Measurements from ENCODE around the gene SNX5.

SNX5 gene

GRCh38 chr20:18012901-18013300, 44.3 kb upstream of the SNX5 start:
- TF ChIP-seq CTCF (IDR thresholded peaks at IDR 0.05; ENCODE audit: low read depth, low read length) (no peak), EZH2phosphoT487 (IDR thresholded peaks at IDR 0.05; ENCODE audit: low read depth) (no peak)
- Histone ChIP-seq H3K27ac (ENCODE audit: low read length) (no peak overlapping the region), H3K4me1 (ENCODE audit: low read length) (no peaks in the 10 kb centered on the region), H3K79me2 (ENCODE audit: low read length) (no peaks in the 10 kb centered on the region), H3K36me3 (replicated peaks; ENCODE audit: low read depth, low read length) (no peaks in the 10 kb centered on the region), H3K4me2 (ENCODE audit: low read length) (no peak overlapping the region), H3K4me3 (ENCODE audit: low read length) (no peak overlapping the region), H3K9ac (ENCODE audit: low read length) (no peak overlapping the region), H3K27me3 (ENCODE audit: low read depth, low read length) (0 out of 2 replicates have a peak, but pooled peaks cover 3% of the 10 kb centered on the region), H4K20me1 (ENCODE audit: insufficient read depth, low read length) (no peaks in the 10 kb centered on the region), H2AFZ (ENCODE audit: low read depth, low read length) (no peak overlapping the region), H3K9me3 (ENCODE audit: insufficient read depth, low read length) (no peaks in the 10 kb centered on the region)

- no peak overlapping the region for H3K9ac ChIP-seq (ENCODE audit: low read length)
- no peaks in the 10 kb centered on the region for H4K20me1 ChIP-seq (ENCODE audit: insufficient read depth, low read length)
- H3K9me3 ChIP-seq (ENCODE audit: insufficient read depth, low read length): no peaks in the 10 kb centered on the region
- H3K79me2 ChIP-seq (ENCODE audit: low read length): no peaks in the 10 kb centered on the region
- no peaks in the 10 kb centered on the region for H3K4me1 ChIP-seq (ENCODE audit: low read length)
- no peak overlapping the region for H3K4me2 ChIP-seq (ENCODE audit: low read length)
- H2AFZ ChIP-seq (ENCODE audit: low read depth, low read length): no peak overlapping the region
- no peak overlapping the region for H3K4me3 ChIP-seq (ENCODE audit: low read length)
- no peak overlapping the region for H3K27ac ChIP-seq (ENCODE audit: low read length)
- H3K27me3 ChIP-seq (ENCODE audit: low read depth, low read length): no peaks in the 10 kb centered on the region
- TF ChIP-seq CTCF (IDR thresholded peaks at IDR 0.05; ENCODE audit: low read depth, low read length) (no peak), EZH2phosphoT487 (IDR thresholded peaks at IDR 0.05; ENCODE audit: low read depth) (no peak)
- H3K36me3 ChIP-seq (replicated peaks; ENCODE audit: low read depth, low read length): no peaks in the 10 kb centered on the region
Measured at GRCh38 chr20:18011951-18012645, 43.5 kb upstream of the SNX5 start.

- no peak overlapping the region for H3K4me2 ChIP-seq (ENCODE audit: low read length)
- TF ChIP-seq EZH2phosphoT487 (IDR thresholded peaks at IDR 0.05; ENCODE audit: low read depth) (no peak), CTCF (IDR thresholded peaks at IDR 0.05; ENCODE audit: low read depth, low read length) (no peak)
- H3K9ac ChIP-seq (ENCODE audit: low read length): no peak overlapping the region
- H4K20me1 ChIP-seq (ENCODE audit: insufficient read depth, low read length): no peaks in the 10 kb centered on the region
- H3K4me1 ChIP-seq (ENCODE audit: low read length): no peaks in the 10 kb centered on the region
- H3K36me3 ChIP-seq (replicated peaks; ENCODE audit: low read depth, low read length): no peaks in the 10 kb centered on the region
- H3K9me3 ChIP-seq (ENCODE audit: insufficient read depth, low read length): no peaks in the 10 kb centered on the region
- no peaks in the 10 kb centered on the region for H3K79me2 ChIP-seq (ENCODE audit: low read length)
- H2AFZ ChIP-seq (ENCODE audit: low read depth, low read length): no peak overlapping the region
- H3K27ac ChIP-seq (ENCODE audit: low read length): no peak overlapping the region
- H3K4me3 ChIP-seq (ENCODE audit: low read length): no peak overlapping the region
- H3K27me3 ChIP-seq (ENCODE audit: low read depth, low read length): no peaks in the 10 kb centered on the region
Measured at GRCh38 chr20:18011482-18011881, 42.9 kb upstream of the SNX5 start.

- TF ChIP-seq CTCF (IDR thresholded peaks at IDR 0.05; ENCODE audit: low read depth, low read length): no peak
- TF ChIP-seq EZH2phosphoT487 (IDR thresholded peaks at IDR 0.05; ENCODE audit: low read depth): no peak
- Histone ChIP-seq H3K9ac (ENCODE audit: low read length) (no peak overlapping the region), H3K9me3 (ENCODE audit: insufficient read depth, low read length) (no peaks in the 10 kb centered on the region), H2AFZ (ENCODE audit: low read depth, low read length) (no peak overlapping the region), H3K36me3 (replicated peaks; ENCODE audit: low read depth, low read length) (no peaks in the 10 kb centered on the region), H3K4me1 (ENCODE audit: low read length) (peaks cover 20% of the 10 kb centered on the region), H3K4me2 (ENCODE audit: low read length) (no peak overlapping the region), H3K27ac (ENCODE audit: low read length) (no peak overlapping the region), H4K20me1 (ENCODE audit: insufficient read depth, low read length) (no peaks in the 10 kb centered on the region), H3K27me3 (ENCODE audit: low read depth, low read length) (no peaks in the 10 kb centered on the region), H3K4me3 (ENCODE audit: low read length) (no peak overlapping the region), H3K79me2 (ENCODE audit: low read length) (no peaks in the 10 kb centered on the region)
Measured at GRCh38 chr20:18009116-18009515, 40.5 kb upstream of the SNX5 start.
